Activated naive CD8-positive, alpha-beta T cell treated with anti-CD3 and anti-CD28 coated beads, Interleukin-2, amount 10 ng/mL, durations not matched to agents 7 days and 5 days (primary cell): Measurements from ENCODE around the gene DHX35. TPM values are rescaled to one million over a fixed set of nuclear protein-coding genes. Genes with fewer than 3 reads are reported as not detected.

Experiments used
- ATAC-seq: fragments of 150-1000 bp; cut with Tn5 transposase; one replicate; pipeline ENCODE4 v1.10.0; 2021; ENCODE audit warnings: low read depth, moderate library complexity
- POLR2A ChIA-PET: fragments of 350-600 bp; sonication (Branson Sonifier 250); formaldehyde crosslinking; loops from one replicate; lab custom pipeline; 2021; ENCODE audit warnings: antibody characterized with exemption; lab: Charles Lee
- DNase-seq: peaks from one replicate; pipeline ENCODE4 v3.0.0; 2021
- H3K27ac Mint-ChIP-seq: one replicate; pipeline ENCODE4 v1.8.0; 2022; ENCODE audit warnings: mild to moderate bottlenecking, mixed read lengths
- H3K27me3 Mint-ChIP-seq: one replicate; pipeline ENCODE4 v1.8.0; 2022; ENCODE audit warnings: mild to moderate bottlenecking, moderate library complexity, mixed read lengths
- H3K36me3 Mint-ChIP-seq: one replicate; pipeline ENCODE4 v1.8.0; 2021; ENCODE audit warnings: mild to moderate bottlenecking, mixed read lengths
- H3K4me1 Mint-ChIP-seq: one replicate; pipeline ENCODE4 v1.8.0; 2021; ENCODE audit warnings: mixed read lengths
- H3K4me3 Mint-ChIP-seq: one replicate; pipeline ENCODE4 v1.8.0; 2022; ENCODE audit warnings: mild to moderate bottlenecking, moderate library complexity, mixed read lengths
- H3K9me3 Mint-ChIP-seq: one replicate; pipeline ENCODE4 v1.8.0; 2021; ENCODE audit warnings: mixed read lengths
- total RNA-seq, 2 experiments: library from RNA; stranded (reverse); gene quantifications; one replicate each; pipeline ENCODE4 v1.2.3, GENCODE V29; 2021

Gene DHX35
- total RNA-seq, 2 experiments from 2014 or later: 10.3 to 10.7 TPM

DNA sequence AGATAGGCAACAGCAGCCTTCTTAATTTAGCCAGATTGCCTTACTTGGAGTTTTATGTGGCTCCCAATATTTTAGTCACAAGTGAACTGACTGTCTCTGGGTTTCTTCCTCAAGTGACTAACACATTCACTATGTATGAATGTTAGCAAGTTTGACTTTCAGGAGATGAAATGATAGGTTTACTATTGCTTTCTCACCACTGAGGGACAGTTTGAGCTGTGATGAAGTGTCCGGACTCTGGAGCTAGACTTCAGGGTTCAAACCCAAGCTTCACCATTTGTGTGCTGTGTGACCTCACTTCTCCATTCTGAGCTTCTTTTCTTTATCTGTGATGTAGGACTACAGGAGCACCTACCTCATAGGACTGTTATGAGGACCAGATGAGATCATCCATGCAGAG is 8.2 kb downstream of the DHX35 start:
- no peak overlapping the region for H3K4me3 Mint-ChIP-seq
- ATAC-seq: no peak
- no peaks in the 10 kb centered on the region for H3K27me3 Mint-ChIP-seq
- H3K9me3 Mint-ChIP-seq: no peaks in the 10 kb centered on the region
- no peak overlapping the region for H3K27ac Mint-ChIP-seq
- peaks cover 16% of the 10 kb centered on the region for H3K4me1 Mint-ChIP-seq
- DNase-seq: no peak
- POLR2A ChIA-PET: no interaction called here
- H3K36me3 Mint-ChIP-seq: peaks cover 32% of the 10 kb centered on the region

DNA sequence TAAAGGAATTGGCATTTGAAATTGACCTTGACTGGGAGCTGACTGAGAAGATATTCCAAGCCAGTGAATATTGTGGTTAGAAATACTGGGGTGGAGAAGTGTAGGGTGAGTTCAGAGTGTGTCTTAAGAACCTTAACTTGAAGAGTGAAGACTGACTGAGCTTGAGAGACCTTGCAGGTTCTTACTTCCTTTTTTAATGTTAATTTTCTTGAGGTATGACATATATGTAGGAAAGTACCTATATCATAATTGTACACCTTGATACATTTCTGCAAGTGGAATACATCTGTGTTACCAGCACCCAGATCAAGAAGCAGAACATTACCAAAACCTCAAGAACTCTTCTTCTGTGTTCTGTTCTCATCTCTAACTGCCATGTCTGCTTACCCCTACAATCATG is 11.0 kb downstream of the DHX35 start:
- peaks cover 29% of the 10 kb centered on the region for H3K36me3 Mint-ChIP-seq
- H3K4me3 Mint-ChIP-seq: no peak overlapping the region
- H3K27ac Mint-ChIP-seq: no peak overlapping the region
- no peak for ATAC-seq
- no peaks in the 10 kb centered on the region for H3K27me3 Mint-ChIP-seq
- no peak for DNase-seq
- no peaks in the 10 kb centered on the region for H3K9me3 Mint-ChIP-seq
- POLR2A ChIA-PET: interaction anchor here (1.4 kb wide), 1 partner anchor 10 kb away, joined by 5 read pairs; the partner anchor contains the start of gene DHX35
- peaks cover 9% of the 10 kb centered on the region for H3K4me1 Mint-ChIP-seq

DNA sequence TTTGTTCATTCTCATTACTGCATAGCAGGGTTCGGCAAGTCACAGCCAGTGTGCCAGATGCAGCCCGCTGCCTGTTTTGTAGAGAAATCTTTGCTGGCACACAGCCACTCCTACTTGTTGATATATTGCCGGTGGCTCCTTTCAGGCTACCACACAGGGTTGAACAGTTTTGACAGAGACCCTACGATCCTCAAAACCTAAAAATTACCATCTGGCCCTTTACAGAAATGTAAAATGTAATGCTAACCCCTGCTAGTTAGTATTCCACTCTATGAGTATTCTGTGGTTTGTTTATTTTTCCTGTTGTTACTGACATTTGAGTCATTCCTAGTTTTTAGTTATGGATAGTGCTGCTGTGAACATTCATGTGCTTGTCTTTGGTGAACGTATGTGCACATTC is 11.5 kb downstream of the DHX35 start:
- Mint-ChIP-seq H3K4me3 (no peak overlapping the region), H3K27ac (no peak overlapping the region), H3K36me3 (peaks cover 29% of the 10 kb centered on the region)

DNA sequence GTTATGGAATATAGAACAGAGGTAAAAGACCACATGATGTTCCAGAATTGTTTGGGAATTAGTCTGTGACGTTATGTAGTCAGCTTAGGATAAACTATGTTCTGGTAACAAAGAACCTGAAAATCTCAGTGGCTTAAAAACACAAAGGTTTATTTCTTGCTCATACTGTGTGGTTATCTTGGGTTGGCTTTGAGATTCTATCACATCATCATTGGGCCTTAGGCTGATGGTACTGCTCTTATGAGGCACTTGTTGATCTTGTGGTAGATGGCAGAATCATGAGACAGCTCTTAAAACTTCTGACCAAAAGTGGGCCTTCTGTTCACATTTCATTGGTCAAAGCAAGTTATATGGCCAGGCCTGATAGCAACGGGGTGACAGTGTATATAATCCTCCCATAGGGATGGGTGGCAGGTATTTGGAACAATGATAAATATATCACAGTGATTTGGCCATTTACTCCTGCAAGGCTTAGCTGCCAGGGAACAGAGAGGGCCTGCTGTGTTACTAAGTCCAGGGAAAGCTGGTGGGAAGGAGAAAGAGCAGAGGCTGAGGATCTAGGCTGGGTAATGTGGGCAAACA is 13.5 kb downstream of the DHX35 start:
- Mint-ChIP-seq H3K36me3 (peaks cover 29% of the 10 kb centered on the region), H3K27me3 (no peaks in the 10 kb centered on the region), H3K9me3 (no peaks in the 10 kb centered on the region), H3K4me1 (peaks cover 9% of the 10 kb centered on the region), H3K4me3 (no peak overlapping the region), H3K27ac (no peak overlapping the region)
- ATAC-seq: no peak
- POLR2A ChIA-PET: no interaction called here
- DNase-seq: no peak

More for the DNA sequence above, 11.5 kb downstream of the DHX35 start:
- no peaks in the 10 kb centered on the region for H3K9me3 Mint-ChIP-seq
- POLR2A ChIA-PET: interaction anchor here (1.4 kb wide), 1 partner anchor 11 kb away, joined by 5 read pairs; the partner anchor contains the start of gene DHX35
- no peaks in the 10 kb centered on the region for H3K27me3 Mint-ChIP-seq
- peaks cover 9% of the 10 kb centered on the region for H3K4me1 Mint-ChIP-seq
- DNase-seq (no peak), ATAC-seq (no peak)

DNA sequence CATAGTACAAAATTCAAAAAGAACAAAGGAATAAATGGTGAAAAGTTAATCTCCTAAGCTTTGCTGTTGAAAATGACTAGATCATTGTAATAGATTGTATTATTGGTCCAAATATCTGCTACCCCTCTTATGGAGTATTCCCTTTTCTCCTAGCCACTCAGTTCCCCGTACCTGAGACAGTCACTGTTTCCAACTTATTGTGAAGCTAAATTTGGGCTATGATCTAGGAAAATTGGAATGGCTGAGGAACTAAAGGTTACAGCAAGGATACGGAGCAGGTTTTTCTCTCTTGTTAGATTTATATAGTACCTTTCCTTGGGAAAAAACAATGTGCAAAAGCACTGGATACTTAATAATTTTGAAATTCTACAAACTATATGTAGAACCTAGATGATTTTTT is 17.3 kb downstream of the DHX35 start:
- POLR2A ChIA-PET: no interaction called here
- DNase-seq (no peak), ATAC-seq (no peak)
- Mint-ChIP-seq H3K4me3 (no peak overlapping the region), H3K27ac (no peak overlapping the region), H3K9me3 (no peaks in the 10 kb centered on the region), H3K36me3 (peaks cover 13% of the 10 kb centered on the region), H3K27me3 (no peaks in the 10 kb centered on the region), H3K4me1 (peaks cover 10% of the 10 kb centered on the region)

DNA sequence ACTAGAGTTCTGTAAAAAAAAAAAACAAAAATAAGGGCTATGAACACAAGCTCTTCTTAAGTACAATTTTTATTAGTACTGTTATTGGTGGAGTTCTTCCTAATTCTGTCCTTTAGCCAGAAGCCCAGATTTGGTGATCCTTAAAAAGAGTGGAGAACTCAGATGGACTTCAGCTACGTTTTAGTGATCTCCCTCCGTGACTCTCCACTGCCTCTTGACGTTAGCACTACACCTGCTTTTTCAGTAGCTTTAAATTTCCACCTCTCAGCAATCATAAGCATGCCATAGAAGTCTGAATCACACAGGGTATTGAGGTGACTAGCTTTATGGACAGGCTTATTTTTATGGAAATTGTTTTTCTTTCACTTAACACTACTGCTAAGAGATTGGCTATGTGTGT is 17.7 kb downstream of the DHX35 start:
- DNase-seq (no peak), ATAC-seq (no peak)
- Mint-ChIP-seq H3K4me3 (no peak overlapping the region), H3K27me3 (no peaks in the 10 kb centered on the region), H3K4me1 (peaks cover 8% of the 10 kb centered on the region), H3K36me3 (peaks cover 9% of the 10 kb centered on the region), H3K27ac (no peak overlapping the region), H3K9me3 (no peaks in the 10 kb centered on the region)
- POLR2A ChIA-PET: interaction anchor here (1.1 kb wide), 2 partner anchors 18 to 76 kb away, joined by 3 read pairs; partner anchors contain the start of gene DHX35

DNA sequence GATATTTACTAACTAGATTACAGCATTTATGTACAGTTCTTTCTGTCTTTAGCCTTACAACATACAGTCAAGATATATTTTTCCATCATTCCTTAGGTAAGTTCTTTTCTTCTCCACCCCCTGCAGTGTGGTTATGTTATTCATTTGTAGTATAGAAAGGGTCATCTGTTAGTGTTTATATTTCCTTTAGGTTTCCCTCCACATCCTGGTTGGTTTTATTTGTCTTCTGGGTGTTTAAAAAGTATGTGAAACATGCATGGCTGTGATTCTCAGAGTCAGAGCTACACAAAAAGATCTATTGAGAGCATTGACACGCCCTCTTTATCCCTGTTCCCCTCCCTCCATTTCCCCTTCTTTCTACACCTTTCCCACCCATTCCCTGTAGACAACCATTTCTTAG is 20.1 kb downstream of the DHX35 start:
- Mint-ChIP-seq H3K27ac (no peak overlapping the region), H3K27me3 (no peaks in the 10 kb centered on the region), H3K4me1 (peaks cover 16% of the 10 kb centered on the region), H3K9me3 (no peaks in the 10 kb centered on the region), H3K4me3 (no peak overlapping the region), H3K36me3 (peaks cover 11% of the 10 kb centered on the region)
- no peak for ATAC-seq
- no peak for DNase-seq
- POLR2A ChIA-PET: no interaction called here

DNA sequence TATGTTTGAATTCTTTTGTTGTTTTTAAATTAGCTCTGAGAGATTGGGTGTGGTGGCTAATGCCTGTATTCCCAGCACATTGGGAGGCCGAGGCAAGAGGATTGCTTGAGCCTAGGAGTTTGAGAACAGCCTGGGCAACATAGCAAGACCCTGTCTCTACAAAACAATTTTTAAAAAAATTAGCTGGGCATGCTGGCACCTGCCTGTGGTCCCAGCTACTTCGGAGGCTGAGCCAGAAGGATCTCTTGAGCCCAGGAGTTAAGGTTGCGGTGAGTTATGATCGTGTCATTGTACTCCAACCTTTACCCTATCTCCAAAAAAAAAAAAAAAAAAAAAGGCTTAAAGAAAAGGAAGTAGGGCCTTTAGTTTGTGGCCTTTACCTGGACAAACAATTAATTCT is 22.9 kb downstream of the DHX35 start:
- no peak for DNase-seq
- peaks cover 19% of the 10 kb centered on the region for H3K36me3 Mint-ChIP-seq
- H3K4me3 Mint-ChIP-seq: no peak overlapping the region
- ATAC-seq: no peak
- peaks cover 24% of the 10 kb centered on the region for H3K4me1 Mint-ChIP-seq
- H3K27me3 Mint-ChIP-seq: no peaks in the 10 kb centered on the region
- H3K27ac Mint-ChIP-seq: no peak overlapping the region
- H3K9me3 Mint-ChIP-seq: no peaks in the 10 kb centered on the region
- POLR2A ChIA-PET: interaction anchor here (1.1 to 1.9 kb wide), 2 partner anchors 12 to 16 kb away, joined by 3 to 5 read pairs; no protein-coding TSS in a partner anchor

DNA sequence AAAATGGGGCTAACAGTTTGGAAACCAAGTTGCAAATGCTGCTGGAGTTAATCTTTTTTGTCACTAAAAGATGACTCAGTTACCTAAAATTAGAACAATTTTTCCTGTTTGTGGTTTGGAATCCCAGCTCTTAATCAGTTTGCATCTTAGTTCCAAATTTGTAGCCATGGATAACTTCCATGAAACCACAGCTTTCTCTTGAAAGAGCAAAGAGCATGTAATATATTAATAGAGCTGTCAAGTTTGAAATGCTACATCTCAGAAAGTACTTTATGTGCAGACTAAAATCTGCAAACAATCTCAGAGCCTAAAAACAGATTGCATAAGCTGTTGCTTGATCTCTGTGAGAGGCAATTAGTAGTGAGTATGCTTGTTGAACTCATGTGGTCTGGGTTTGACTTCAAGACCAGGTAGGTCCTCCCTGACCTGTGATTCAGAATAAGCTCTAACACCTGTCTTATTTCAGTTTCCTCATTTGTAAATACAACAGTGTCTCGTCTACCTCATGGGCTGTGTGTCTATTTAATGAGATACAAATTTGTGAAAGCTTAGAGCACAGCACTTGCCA is 23.5 kb downstream of the DHX35 start:
- Mint-ChIP-seq H3K9me3 (no peaks in the 10 kb centered on the region), H3K4me1 (peaks cover 24% of the 10 kb centered on the region), H3K27me3 (no peaks in the 10 kb centered on the region), H3K4me3 (no peak overlapping the region), H3K36me3 (peaks cover 17% of the 10 kb centered on the region), H3K27ac (no peak overlapping the region)
- ATAC-seq: no peak
- no peak for DNase-seq
- POLR2A ChIA-PET: interaction anchor here (1.1 to 1.9 kb wide), 3 partner anchors 12 to 15 kb away, joined by 3 to 5 read pairs (median 5); no protein-coding TSS in a partner anchor

DNA sequence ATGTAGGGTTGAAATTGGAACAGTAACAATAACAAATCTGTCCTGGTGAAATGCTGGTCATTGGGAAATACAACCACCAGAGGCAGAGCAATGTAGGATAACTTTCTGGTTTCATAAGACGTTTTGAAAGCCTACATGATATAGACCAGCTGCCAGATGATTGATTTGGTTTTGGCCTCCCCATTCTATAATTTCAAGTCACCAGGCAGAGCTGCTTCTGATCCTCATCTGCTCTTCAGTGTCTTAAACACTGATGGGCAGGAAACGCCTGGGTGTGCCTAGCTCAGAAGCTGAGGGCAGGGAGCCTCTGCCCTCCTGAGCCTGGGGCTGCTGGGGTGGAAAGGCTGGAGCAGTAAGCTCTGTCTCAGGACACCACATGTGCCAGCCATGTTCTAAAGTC is 24.5 kb downstream of the DHX35 start:
- no peak overlapping the region for H3K27ac Mint-ChIP-seq
- no peaks in the 10 kb centered on the region for H3K27me3 Mint-ChIP-seq
- H3K36me3 Mint-ChIP-seq: peaks cover 15% of the 10 kb centered on the region
- ATAC-seq (no peak), DNase-seq (no peak)
- POLR2A ChIA-PET: interaction anchor here (1.2 kb wide), 1 partner anchor 11 kb away, joined by 5 read pairs; no protein-coding TSS in a partner anchor
- H3K4me3 Mint-ChIP-seq: no peak overlapping the region
- no peaks in the 10 kb centered on the region for H3K9me3 Mint-ChIP-seq
- H3K4me1 Mint-ChIP-seq: peaks cover 24% of the 10 kb centered on the region

DNA sequence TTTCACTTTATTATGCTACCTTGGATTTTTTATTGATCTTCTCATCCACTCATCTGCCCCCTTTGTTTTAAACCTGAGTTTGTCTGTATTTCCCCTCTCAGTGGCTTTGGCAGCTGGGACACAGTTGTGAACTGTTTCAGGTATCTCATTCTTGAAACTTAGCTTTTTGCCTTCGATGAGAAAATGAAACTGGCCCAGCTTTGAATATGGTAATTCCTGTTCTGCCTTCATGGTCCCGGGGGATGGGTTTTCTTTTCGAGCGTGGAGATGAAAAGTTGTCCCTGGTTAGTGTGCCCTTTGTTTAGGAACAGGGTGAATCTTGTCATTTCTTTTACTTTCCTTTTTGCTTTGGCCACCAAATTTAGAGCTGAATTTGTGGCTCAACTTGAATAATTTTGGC is 25.6 kb downstream of the DHX35 start:
- POLR2A ChIA-PET: no interaction called here
- H3K36me3 Mint-ChIP-seq: peaks cover 18% of the 10 kb centered on the region
- DNase-seq: no peak
- peak overlapping the region; percentile 18 for H3K27ac Mint-ChIP-seq
- peaks cover 25% of the 10 kb centered on the region for H3K4me1 Mint-ChIP-seq
- ATAC-seq: no peak
- H3K9me3 Mint-ChIP-seq: no peaks in the 10 kb centered on the region
- H3K4me3 Mint-ChIP-seq: peak overlapping the region; percentile 32
- no peaks in the 10 kb centered on the region for H3K27me3 Mint-ChIP-seq

DNA sequence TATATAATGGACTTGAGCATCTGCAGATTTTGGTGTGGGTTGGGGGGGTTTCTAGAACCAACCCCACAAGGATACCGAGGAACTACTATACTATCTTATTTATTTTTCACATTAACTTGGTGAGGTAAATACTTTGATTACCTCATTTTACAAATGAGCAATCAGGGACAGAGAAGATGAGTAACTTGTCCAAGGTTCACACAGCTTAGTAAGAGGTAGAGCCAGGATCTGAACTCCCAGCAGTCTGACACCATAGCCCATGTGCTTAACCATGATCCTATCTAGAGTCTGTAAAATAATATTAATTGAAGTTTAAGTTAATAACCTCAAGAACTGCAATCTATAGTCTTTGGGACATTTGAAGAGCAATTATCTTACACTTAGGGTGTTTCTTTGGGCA is 28.6 kb downstream of the DHX35 start:
- POLR2A ChIA-PET: no interaction called here
- DNase-seq (no peak), ATAC-seq (no peak)
- Mint-ChIP-seq H3K36me3 (peaks cover 22% of the 10 kb centered on the region), H3K9me3 (no peaks in the 10 kb centered on the region), H3K27me3 (no peaks in the 10 kb centered on the region), H3K4me1 (peaks cover 25% of the 10 kb centered on the region), H3K27ac (no peak overlapping the region), H3K4me3 (no peak overlapping the region)

DNA sequence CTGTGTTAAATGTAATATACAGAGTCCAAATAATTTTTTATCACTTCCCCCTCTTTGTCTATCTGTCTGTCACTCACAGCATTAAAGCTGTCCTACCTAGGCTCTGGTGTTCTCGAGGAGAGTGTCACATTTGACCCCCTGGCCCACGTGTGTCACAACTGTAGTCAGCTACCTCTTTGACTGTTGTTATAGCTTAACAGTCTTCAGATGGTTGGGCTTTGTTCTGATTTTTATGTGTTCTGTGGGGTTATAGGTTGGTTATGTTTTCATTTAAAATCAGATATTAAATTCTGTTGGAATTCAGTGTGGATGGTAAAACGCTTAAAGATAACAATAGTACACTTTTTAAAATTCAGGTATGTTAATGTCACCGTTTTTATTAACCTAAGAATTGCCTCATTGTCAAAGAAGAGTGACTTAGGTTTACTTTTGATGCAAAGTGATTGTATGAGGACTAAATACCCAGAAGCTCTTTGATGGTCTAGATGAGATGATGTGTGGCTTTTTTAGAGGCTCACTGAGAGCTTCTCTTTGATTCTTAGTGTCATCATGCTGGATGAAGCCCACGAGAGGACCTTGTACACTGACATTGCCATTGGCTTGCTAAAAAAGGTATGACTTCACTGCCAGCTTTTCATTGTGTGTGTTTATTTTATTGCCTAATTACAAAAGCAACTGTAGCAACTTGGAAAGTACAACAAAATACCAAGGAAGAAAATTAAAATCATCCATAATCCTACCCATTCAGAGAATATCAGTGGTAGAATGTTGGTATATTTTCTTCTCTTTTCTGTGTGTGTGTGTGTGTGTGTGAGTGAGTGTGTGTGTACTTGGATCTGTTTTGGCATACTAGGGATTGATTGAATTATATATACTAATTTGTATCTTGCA is 29.9 kb downstream of the DHX35 start:
- Mint-ChIP-seq H3K36me3 (peaks cover 29% of the 10 kb centered on the region), H3K27ac (no peak overlapping the region), H3K4me1 (peaks cover 16% of the 10 kb centered on the region), H3K4me3 (no peak overlapping the region), H3K9me3 (no peaks in the 10 kb centered on the region), H3K27me3 (no peaks in the 10 kb centered on the region)
- DNase-seq: no peak
- no peak for ATAC-seq
- POLR2A ChIA-PET: interaction anchor here (0.9 kb wide), 1 partner anchor 30 kb away, joined by 4 read pairs; the partner anchor contains the start of gene DHX35
